Right lobe of liver (tissue), 4 donors: Measurements from ENCODE around the gene HHAT.

Experiments used
- POLR2A ChIP-seq: fragments of 450-650 bp; IDR thresholded peaks from one replicate; pipeline ENCODE4 v1.6.1; 2017; ENCODE audit warnings: antibody characterized with exemption, mild to moderate bottlenecking
- TF ChIP-seq, protein P1 (sequence below), 4 donors: fragments of 200-600 bp in 3 of 4; fragments of 450-650 bp in 1 of 4; IDR thresholded peaks; one replicate each; pipeline versions ENCODE4 v1.5.1 to v1.8.0; 2016 to 2022; ENCODE audit warnings: antibody characterized with exemption in 4 of 4, mild to moderate bottlenecking in 2 of 4
- donor health status: DM: no; HTN: no; CAD: no.
- donor health status: DM: no; HTN: no; CAD: no.
- donor health status: DM: no; HTN: yes; CAD: no.

DNA sequence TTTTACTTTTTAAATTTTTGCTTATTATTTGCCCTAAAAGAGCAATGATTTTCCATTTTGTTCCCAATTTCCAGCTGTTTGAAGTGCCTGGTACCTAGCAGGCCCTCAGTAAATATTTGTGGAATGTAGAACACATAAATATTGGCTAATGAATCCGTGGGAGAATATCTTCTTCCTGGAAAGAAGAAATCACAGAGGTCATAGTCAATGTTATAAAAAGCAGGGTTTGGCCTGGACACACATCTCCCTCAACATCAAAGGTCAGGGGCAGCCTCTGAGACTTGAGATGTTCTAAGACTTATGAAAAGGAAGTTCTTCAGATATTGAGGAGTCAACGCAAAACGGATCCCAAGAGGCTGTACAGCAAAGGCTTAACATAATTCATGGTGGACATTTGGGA lies 358.1 kb downstream of the HHAT start:
- TF ChIP-seq POLR2A, result no peak
- TF ChIP-seq, protein P1, sequence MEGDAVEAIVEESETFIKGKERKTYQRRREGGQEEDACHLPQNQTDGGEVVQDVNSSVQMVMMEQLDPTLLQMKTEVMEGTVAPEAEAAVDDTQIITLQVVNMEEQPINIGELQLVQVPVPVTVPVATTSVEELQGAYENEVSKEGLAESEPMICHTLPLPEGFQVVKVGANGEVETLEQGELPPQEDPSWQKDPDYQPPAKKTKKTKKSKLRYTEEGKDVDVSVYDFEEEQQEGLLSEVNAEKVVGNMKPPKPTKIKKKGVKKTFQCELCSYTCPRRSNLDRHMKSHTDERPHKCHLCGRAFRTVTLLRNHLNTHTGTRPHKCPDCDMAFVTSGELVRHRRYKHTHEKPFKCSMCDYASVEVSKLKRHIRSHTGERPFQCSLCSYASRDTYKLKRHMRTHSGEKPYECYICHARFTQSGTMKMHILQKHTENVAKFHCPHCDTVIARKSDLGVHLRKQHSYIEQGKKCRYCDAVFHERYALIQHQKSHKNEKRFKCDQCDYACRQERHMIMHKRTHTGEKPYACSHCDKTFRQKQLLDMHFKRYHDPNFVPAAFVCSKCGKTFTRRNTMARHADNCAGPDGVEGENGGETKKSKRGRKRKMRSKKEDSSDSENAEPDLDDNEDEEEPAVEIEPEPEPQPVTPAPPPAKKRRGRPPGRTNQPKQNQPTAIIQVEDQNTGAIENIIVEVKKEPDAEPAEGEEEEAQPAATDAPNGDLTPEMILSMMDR (IDR thresholded peaks at IDR 0.05), result no peak
